ENCODE data around the gene PTPRR. TPM values are rescaled to one million over a fixed set of nuclear protein-coding genes. Genes with fewer than 3 reads are reported as not detected.

PTPRR gene
- total RNA-seq, 1 donor from 2014 or later: 0.98 TPM

GRCh38 chr12:70919176-70919575 lies 1.4 kb downstream of the PTPRR start:
- DNase-seq (ENCODE audit: extremely low spot score in 2 of 2): no peak
- Histone ChIP-seq H3K27ac (no peak overlapping the region), H3K27me3 (no peaks in the 10 kb centered on the region), H3K4me3 (no peak overlapping the region), H3K9me3 (no peaks in the 10 kb centered on the region), H3K4me1 (peaks cover 11% of the 10 kb centered on the region), H3K36me3 (no peaks in the 10 kb centered on the region)
- intact Hi-C loops (cut with DNase I): no loop called here
- TF ChIP-seq POLR2AphosphoS5 (IDR thresholded peaks at IDR 0.05; ENCODE audit: insufficient read depth in 1 of 2, low read depth in 1 of 2): no peak
- TF ChIP-seq POLR2A (IDR thresholded peaks at IDR 0.05): no peak
- TF ChIP-seq CTCF (IDR thresholded peaks at IDR 0.05): no peak

- H3K4me3 ChIP-seq: no peak overlapping the region
- H3K36me3 ChIP-seq: no peaks in the 10 kb centered on the region
- intact Hi-C loops (cut with DNase I): no loop called here
- no peaks in the 10 kb centered on the region for H3K27me3 ChIP-seq
- no peaks in the 10 kb centered on the region for H3K9me3 ChIP-seq
- no peak for DNase-seq (ENCODE audit: extremely low spot score in 2 of 2)
- peaks cover 11% of the 10 kb centered on the region for H3K4me1 ChIP-seq
- no peak overlapping the region for H3K27ac ChIP-seq
- TF ChIP-seq CTCF (IDR thresholded peaks at IDR 0.05): no peak
- TF ChIP-seq POLR2AphosphoS5 (IDR thresholded peaks at IDR 0.05; ENCODE audit: insufficient read depth in 1 of 2, low read depth in 1 of 2): no peak
- no peak for TF ChIP-seq POLR2A (IDR thresholded peaks at IDR 0.05)
Observed at GRCh38 chr12:70918321-70918720, 2.2 kb downstream of the PTPRR start.

- TF ChIP-seq CTCF (IDR thresholded peaks at IDR 0.05): no peak
- TF ChIP-seq POLR2A (IDR thresholded peaks at IDR 0.05): no peak
- no peak for TF ChIP-seq POLR2AphosphoS5 (IDR thresholded peaks at IDR 0.05; ENCODE audit: insufficient read depth in 1 of 2, low read depth in 1 of 2)
- no peaks in the 10 kb centered on the region for H3K27me3 ChIP-seq
- H3K9me3 ChIP-seq: no peaks in the 10 kb centered on the region
- intact Hi-C loops (cut with DNase I): no loop called here
- H3K4me3 ChIP-seq: no peak overlapping the region
- no peak for DNase-seq (ENCODE audit: extremely low spot score in 2 of 2)
- H3K36me3 ChIP-seq: no peaks in the 10 kb centered on the region
- no peaks in the 10 kb centered on the region for H3K4me1 ChIP-seq
- no peak overlapping the region for H3K27ac ChIP-seq
Observed at GRCh38 chr12:70910666-70911065, 9.9 kb downstream of the PTPRR start.

GRCh38 chr12:70908978-70909377 lies 11.6 kb downstream of the PTPRR start:
- no peak for DNase-seq (ENCODE audit: extremely low spot score in 2 of 2)
- TF ChIP-seq POLR2AphosphoS5 (IDR thresholded peaks at IDR 0.05; ENCODE audit: insufficient read depth in 1 of 2, low read depth in 1 of 2): no peak
- no peak for TF ChIP-seq POLR2A (IDR thresholded peaks at IDR 0.05)
- TF ChIP-seq CTCF (IDR thresholded peaks at IDR 0.05): no peak
- Histone ChIP-seq H3K4me3 (no peak overlapping the region), H3K27me3 (no peaks in the 10 kb centered on the region), H3K27ac (no peak overlapping the region), H3K36me3 (no peaks in the 10 kb centered on the region), H3K9me3 (no peaks in the 10 kb centered on the region), H3K4me1 (no peaks in the 10 kb centered on the region)
- intact Hi-C loops (cut with DNase I): no loop called here

- DNase-seq (ENCODE audit: extremely low spot score in 2 of 2): no peak
- Histone ChIP-seq H3K4me3 (no peak overlapping the region), H3K4me1 (no peaks in the 10 kb centered on the region), H3K9me3 (no peaks in the 10 kb centered on the region), H3K27me3 (no peaks in the 10 kb centered on the region), H3K27ac (no peak overlapping the region), H3K36me3 (no peaks in the 10 kb centered on the region)
- intact Hi-C loops (cut with DNase I): no loop called here
- TF ChIP-seq POLR2AphosphoS5 (IDR thresholded peaks at IDR 0.05; ENCODE audit: insufficient read depth in 1 of 2, low read depth in 1 of 2) (no peak), POLR2A (IDR thresholded peaks at IDR 0.05) (no peak), CTCF (IDR thresholded peaks at IDR 0.05) (no peak)
Observed at GRCh38 chr12:70907412-70907811, 13.1 kb downstream of the PTPRR start.
